Fibroblast of villous mesenchyme (primary cell): ENCODE data around the gene APBA3. TPM values are rescaled to one million over a fixed set of nuclear protein-coding genes. Genes with fewer than 3 reads are reported as not detected.

Source experiments
- DNase-seq: peaks from one replicate; pipeline ENCODE4 v3.0.0-alpha.2; 2010; ENCODE audit warnings: low read depth
- H3K4me3 ChIP-seq: 2 replicates; pipeline ENCODE4 v1.5.1; 2011; ENCODE audit warnings: low read depth, mild to moderate bottlenecking, low read length
- CTCF ChIP-seq: IDR thresholded peaks from 2 replicates; pipeline ENCODE4 v1.5.1; 2012; ENCODE audit warnings: low read depth, mild to moderate bottlenecking, low read length; ENCODE audit not compliant: insufficient read depth
- total RNA-seq: library from RNA; depleted of rRNA; stranded (reverse); fragments of >200 nt; gene quantifications from 2 replicates; pipeline ENCODE4 v1.2.3, GENCODE V29; 2012

The APBA3 gene
- total RNA-seq, 1 donor = 19.4 TPM

- no peak for DNase-seq
- no peak overlapping the region for H3K4me3 ChIP-seq
- no peak for TF ChIP-seq CTCF
These were observed 15.1 kb upstream of the APBA3 start for GRCh38 chr19:3776479-3777040.

DNA sequence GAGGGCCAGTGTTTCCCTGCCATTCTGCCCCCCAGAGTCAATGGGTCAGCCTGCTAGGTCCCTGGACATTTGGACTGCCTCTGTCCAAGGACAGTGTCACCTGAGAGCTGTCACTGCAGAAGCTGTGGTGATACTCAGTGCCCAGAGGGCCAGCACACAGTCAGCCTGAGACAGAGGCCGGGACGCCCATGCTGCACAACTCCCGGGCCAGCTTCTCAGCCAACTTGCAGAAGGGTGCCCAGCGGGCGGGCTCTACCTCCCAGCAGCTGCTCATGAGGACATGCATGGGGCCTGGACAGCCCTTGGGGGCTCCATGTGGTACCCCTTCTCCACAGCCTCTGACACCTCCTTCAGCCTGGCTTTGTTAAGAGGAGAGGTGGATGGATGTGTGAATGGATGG, 14.3 kb upstream of the APBA3 start:
- no peak for DNase-seq

GRCh38 chr19:3775374-3775711, 13.9 kb upstream of the APBA3 start:
- no peak for TF ChIP-seq CTCF
- no peak overlapping the region for H3K4me3 ChIP-seq
- DNase-seq = no peak

More for the DNA sequence above, 14.3 kb upstream of the APBA3 start:
- no peak overlapping the region for H3K4me3 ChIP-seq
- TF ChIP-seq CTCF = no peak

GRCh38 chr19:3774621-3775373, 13.3 kb upstream of the APBA3 start:
- no peak overlapping the region for H3K4me3 ChIP-seq
- DNase-seq = no peak
- TF ChIP-seq CTCF = no peak

DNA sequence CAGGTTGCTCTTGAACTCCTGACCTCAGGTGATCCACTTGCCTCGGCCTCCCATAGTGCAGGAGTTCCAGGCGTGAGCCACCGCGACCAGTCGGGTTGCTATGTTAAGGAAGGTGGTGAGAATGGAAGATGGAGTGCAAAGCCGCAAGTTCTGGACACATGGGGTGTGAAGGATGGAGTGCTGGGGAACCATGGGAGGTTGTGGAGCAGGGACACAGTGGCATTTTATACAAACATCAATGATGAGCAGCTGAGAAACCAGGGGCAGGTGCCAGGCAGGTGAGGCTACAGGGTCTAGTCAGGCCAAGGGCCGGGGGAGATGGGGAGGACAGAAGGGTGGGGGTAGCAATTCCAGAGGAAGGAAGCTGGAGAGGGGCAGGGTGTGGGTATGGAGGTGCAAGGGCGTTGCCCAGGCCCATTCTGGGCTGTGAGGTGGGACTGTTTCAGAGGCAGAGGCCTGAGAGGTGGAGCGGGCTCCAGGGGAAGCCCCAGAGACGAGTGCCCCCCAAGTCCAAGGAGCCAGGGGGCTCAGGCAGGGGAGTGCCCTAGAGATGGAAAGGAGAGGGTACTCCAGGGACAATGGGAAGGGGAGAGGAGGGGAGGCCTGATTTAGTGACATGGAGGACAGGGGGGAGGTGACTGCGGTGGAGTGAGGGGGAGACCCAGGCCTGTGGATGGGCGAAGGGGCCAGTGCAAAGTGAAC, 12.5 kb upstream of the APBA3 start:
- DNase-seq = no peak
- no peak overlapping the region for H3K4me3 ChIP-seq
- TF ChIP-seq CTCF = no peak

- H3K4me3 ChIP-seq = no peak within 1 kb of the TSS
- no peak for DNase-seq
- no peak for TF ChIP-seq CTCF
These were observed 10.5 kb upstream of the APBA3 start, which contains the start of gene RAX2 for GRCh38 chr19:3771906-3772455. TSS of gene RAX2 (minus strand) at chr19:3772228. CDS start at chr19:3771742, 486 bp downstream.
